ENCODE measurements around the gene LUC7L.

GRCh38 chr16:193441-193840 lies 35.8 kb downstream of the LUC7L start:
- TF ChIP-seq POLR2AphosphoS5 (IDR thresholded peaks at IDR 0.05; ENCODE audit: borderline replicate concordance, low read depth, low read length) (no peak), FOXP2 (optimal IDR thresholded peaks at IDR 0.05; ENCODE audit: control extremely low read depth, extremely low read length, insufficient read depth) (no peak), EZH2 (IDR thresholded peaks at IDR 0.05) (no peak)

Measured in SK-N-MC (cell line).